Liver (tissue), 9 donors: ENCODE data around the gene CTSW. TPM values are rescaled to one million over a fixed set of nuclear protein-coding genes. Genes with fewer than 3 reads are reported as not detected.

ENCODE experiments used
- DNase-seq: peaks from one replicate; pipeline ENCODE4 v3.0.0-alpha.2; 2017; ENCODE audit warnings: low spot score
- H3K27ac ChIP-seq, 2 donors: one replicate each; pipeline ENCODE4 v1.7.0; 2013; ENCODE audit warnings: inconsistent platforms in 2 of 2, low read length in 2 of 2, control low read depth in 1 of 2, low read depth in 1 of 2, mild to moderate bottlenecking in 1 of 2
- H3K27me3 ChIP-seq, 4 donors: one replicate each; pipeline versions ENCODE4 v1.6.1 to v1.7.0; 2013; ENCODE audit warnings: low read length in 3 of 4, inconsistent platforms in 1 of 4, mild to moderate bottlenecking in 1 of 4, moderate library complexity in 1 of 4; ENCODE audit not compliant: control insufficient read depth in 4 of 4, insufficient read depth in 4 of 4
- H3K36me3 ChIP-seq, 4 donors: one replicate each; pipeline versions ENCODE4 v1.6.1 to v1.7.0; 2013; ENCODE audit warnings: low read length in 3 of 4, mild to moderate bottlenecking in 3 of 4, low read depth in 1 of 4, moderate library complexity in 1 of 4; ENCODE audit not compliant: control insufficient read depth in 4 of 4, insufficient read depth in 3 of 4
- H3K4me1 ChIP-seq, 4 donors: one replicate each; pipeline versions ENCODE4 v1.6.1 to v1.7.0; 2013; ENCODE audit warnings: low read length in 3 of 4, mild to moderate bottlenecking in 3 of 4, moderate library complexity in 1 of 4; ENCODE audit not compliant: control insufficient read depth in 4 of 4, insufficient read depth in 4 of 4
- H3K4me3 ChIP-seq, 3 donors: one replicate each; pipeline versions ENCODE4 v1.6.1 to v1.7.0; 2013; ENCODE audit warnings: low read length in 3 of 3, control low read depth in 1 of 3, low read depth in 1 of 3, mild to moderate bottlenecking in 1 of 3
- H3K9ac ChIP-seq, 2 donors: one replicate each; pipeline ENCODE4 v1.7.0; 2013; ENCODE audit warnings: low read length in 2 of 2, mild to moderate bottlenecking in 2 of 2, moderate library complexity in 2 of 2, control low read depth in 1 of 2, low read depth in 1 of 2
- H3K9me3 ChIP-seq, 4 donors: one replicate each; pipeline versions ENCODE4 v1.6.1 to v1.7.0; 2013; ENCODE audit warnings: low read length in 3 of 4; ENCODE audit not compliant: control insufficient read depth in 4 of 4
- CTCF ChIP-seq: fragments of 150-350 bp; IDR thresholded peaks from 2 replicates; pipeline ENCODE4 v1.5.1; 2017; ENCODE audit warnings: improper control_type of control experiment, low read depth, low read length; ENCODE audit not compliant: missing input control
- EGR1 ChIP-seq, 2 donors: IDR thresholded peaks; 2 replicates each; pipeline ENCODE4 v1.6.1; 2016 to 2018; ENCODE audit warnings: antibody characterized with exemption in 2 of 2, low read depth in 2 of 2
- FOXA1 ChIP-seq: IDR thresholded peaks from 2 replicates; pipeline ENCODE4 v1.6.1; 2016; ENCODE audit warnings: antibody characterized with exemption
- FOXA2 ChIP-seq: IDR thresholded peaks from 2 replicates; pipeline ENCODE4 v1.6.1; 2016; ENCODE audit warnings: antibody characterized with exemption
- GABPA ChIP-seq, 2 donors: IDR thresholded peaks in 1 of 2; conservative IDR thresholded peaks in 1 of 2; 2 replicates each; pipeline ENCODE4 v1.6.1; 2016; ENCODE audit warnings: antibody characterized with exemption in 2 of 2, mild to moderate bottlenecking in 1 of 2, moderate library complexity in 1 of 2
- HNF4A ChIP-seq, 2 donors: conservative IDR thresholded peaks; 2 replicates each; pipeline ENCODE4 v1.6.1; 2016; ENCODE audit warnings: antibody characterized with exemption in 2 of 2, mild to moderate bottlenecking in 2 of 2
- HNF4G ChIP-seq: IDR thresholded peaks from 2 replicates; pipeline ENCODE4 v1.6.1; 2016; ENCODE audit warnings: antibody characterized with exemption
- JUND ChIP-seq, 2 donors: IDR thresholded peaks; 2 replicates each; pipeline ENCODE4 v1.6.1; 2016; ENCODE audit warnings: antibody characterized with exemption in 2 of 2
- MAX ChIP-seq: IDR thresholded peaks from 2 replicates; pipeline ENCODE4 v1.6.1; 2016; ENCODE audit warnings: antibody characterized with exemption
- RAD21 ChIP-seq, 2 donors: IDR thresholded peaks; 2 replicates each; pipeline ENCODE4 v1.6.1; 2016; ENCODE audit warnings: antibody characterized with exemption in 2 of 2, mild to moderate bottlenecking in 2 of 2
- REST ChIP-seq: IDR thresholded peaks from 2 replicates; pipeline ENCODE4 v1.6.1; 2016; ENCODE audit warnings: antibody characterized with exemption, mild to moderate bottlenecking
- RXRA ChIP-seq, 2 donors: IDR thresholded peaks; 2 replicates each; pipeline ENCODE4 v1.6.1; 2017 to 2018; ENCODE audit warnings: antibody characterized with exemption in 2 of 2, mild to moderate bottlenecking in 1 of 2
- SP1 ChIP-seq: IDR thresholded peaks from 2 replicates; pipeline ENCODE4 v1.6.1; 2018; ENCODE audit warnings: antibody characterized with exemption, mild to moderate bottlenecking
- TAF1 ChIP-seq: conservative IDR thresholded peaks from 2 replicates; pipeline ENCODE4 v1.6.1; 2016; ENCODE audit warnings: antibody characterized with exemption, mild to moderate bottlenecking
- YY1 ChIP-seq: IDR thresholded peaks from 2 replicates; pipeline ENCODE4 v1.6.1; 2016; ENCODE audit warnings: antibody characterized with exemption, mild to moderate bottlenecking
- WGBS: extraction: QIAGEN DNeasy Blood & Tissue Kit; methylation state at CpG from one replicate; pipeline ENCODE4 v1.1.7; 2013; 5-methylcytosine and 5-hydroxymethylcytosine counted together
- polyA plus RNA-seq, 2 donors: library from polyadenylated mRNA; stranded (reverse) in 1 of 2; unstranded in 1 of 2; fragments of 200-250 nt in 1 of 2; fragments of >200 nt in 1 of 2; fragmentation: Nextera tagmentation in 1 of 2; extraction: Ambion mirVana in 1 of 2; gene quantifications; one replicate each; pipeline versions ENCODE4 v1.2.1 to v1.2.3, GENCODE V29; 2013 to 2015
- total RNA-seq, 2 donors: library from RNA; depleted of rRNA; stranded (reverse); fragments of >200 nt; gene quantifications; one replicate each; pipeline ENCODE4 v1.2.3, GENCODE V29; 2014
- TF ChIP-seq, protein P1 (sequence below): IDR thresholded peaks from 2 replicates; pipeline ENCODE4 v1.6.1; 2016; ENCODE audit warnings: antibody characterized with exemption
- TF ChIP-seq, protein P2 (sequence below): IDR thresholded peaks from 2 replicates; pipeline ENCODE4 v1.6.1; 2016; ENCODE audit warnings: antibody characterized with exemption
- donor health status: healthy.
- donor health status: healthy.
- donor health status: healthy.
- donor health status: healthy.
- donor health status: healthy.

CTSW gene
- total and polyA plus RNA-seq, 4 donors = 1.3 to 2.9 (median 2.1) TPM

- Histone ChIP-seq H3K27me3 (no peaks in the 10 kb centered on the region), H3K9me3 (no peaks in the 10 kb centered on the region), H3K4me3 (peak within 1 kb of the TSS; percentile 64 to 73 (median 70)), H3K9ac (peak within 1 kb of the TSS; percentile 31 to 44), H3K4me1 (peaks cover 10 to 42% (median 30%) of the 10 kb centered on the region in 4 donors), H3K27ac (peak within 1 kb of the TSS; percentile 83 to 89), H3K36me3 (no peaks in the 10 kb centered on the region)
- TF ChIP-seq MAX = peak; percentile 28
- no peak for TF ChIP-seq FOXA2
- peak; percentile 53 for TF ChIP-seq SP1
- TF ChIP-seq REST = no peak
- peak; percentile 24 for TF ChIP-seq YY1
- TF ChIP-seq HNF4A (conservative IDR thresholded peaks at IDR 0.05) = no peak
- no peak for TF ChIP-seq EGR1 (IDR thresholded peaks at IDR 0.05; ENCODE audit: low read depth in 2 of 2)
- TF ChIP-seq HNF4G = no peak
- peak; percentile 1 for TF ChIP-seq CTCF
- peak in 1 of 2 donors; percentile 57 for TF ChIP-seq GABPA (IDR thresholded peaks at IDR 0.05 in 1 of 2, conservative IDR thresholded peaks at IDR 0.05 in 1 of 2)
- peak; percentile 98 for DNase-seq
- WGBS = 2% methylated on average over 94 of the region's 94 CpGs
These were observed 10.9 kb downstream of the CTSW start, which contains the start of gene CCDC85B for GRCh38 chr11:65890324-65891218. Gene CCDC85B, plus strand, starts transcription at chr11:65890673. Its CDS starts 111 bp downstream, at chr11:65890784.

GRCh38 chr11:65891219-65892136, 11.8 kb downstream of the CTSW start:
- WGBS = 22% methylated on average over 57 of the region's 57 CpGs
- Histone ChIP-seq H3K27me3 (no peaks in the 10 kb centered on the region), H3K4me3 (peak overlapping the region; percentile 32 to 70 (median 64)), H3K9me3 (no peaks in the 10 kb centered on the region), H3K4me1 (peaks cover 10 to 42% (median 30%) of the 10 kb centered on the region in 4 donors), H3K27ac (peak overlapping the region; percentile 83 to 89), H3K36me3 (no peaks in the 10 kb centered on the region), H3K9ac (peak overlapping the region; percentile 3 to 44)
- no peak for DNase-seq
- TF ChIP-seq RXRA (IDR thresholded peaks at IDR 0.05) = peak in 1 of 2 donors; percentile 10
- no peak for TF ChIP-seq HNF4G
- no peak for TF ChIP-seq HNF4A (conservative IDR thresholded peaks at IDR 0.05)
- TF ChIP-seq CTCF = no peak
- no peak for TF ChIP-seq YY1
- TF ChIP-seq JUND (IDR thresholded peaks at IDR 0.05) = no peak
- TF ChIP-seq RAD21 (IDR thresholded peaks at IDR 0.05) = no peak
- no peak for TF ChIP-seq SP1
- no peak for TF ChIP-seq FOXA2
- TF ChIP-seq MAX = no peak
- TF ChIP-seq, protein P1, sequence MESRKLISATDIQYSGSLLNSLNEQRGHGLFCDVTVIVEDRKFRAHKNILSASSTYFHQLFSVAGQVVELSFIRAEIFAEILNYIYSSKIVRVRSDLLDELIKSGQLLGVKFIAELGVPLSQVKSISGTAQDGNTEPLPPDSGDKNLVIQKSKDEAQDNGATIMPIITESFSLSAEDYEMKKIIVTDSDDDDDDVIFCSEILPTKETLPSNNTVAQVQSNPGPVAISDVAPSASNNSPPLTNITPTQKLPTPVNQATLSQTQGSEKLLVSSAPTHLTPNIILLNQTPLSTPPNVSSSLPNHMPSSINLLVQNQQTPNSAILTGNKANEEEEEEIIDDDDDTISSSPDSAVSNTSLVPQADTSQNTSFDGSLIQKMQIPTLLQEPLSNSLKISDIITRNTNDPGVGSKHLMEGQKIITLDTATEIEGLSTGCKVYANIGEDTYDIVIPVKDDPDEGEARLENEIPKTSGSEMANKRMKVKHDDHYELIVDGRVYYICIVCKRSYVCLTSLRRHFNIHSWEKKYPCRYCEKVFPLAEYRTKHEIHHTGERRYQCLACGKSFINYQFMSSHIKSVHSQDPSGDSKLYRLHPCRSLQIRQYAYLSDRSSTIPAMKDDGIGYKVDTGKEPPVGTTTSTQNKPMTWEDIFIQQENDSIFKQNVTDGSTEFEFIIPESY = no peak
- TF ChIP-seq, protein P2, sequence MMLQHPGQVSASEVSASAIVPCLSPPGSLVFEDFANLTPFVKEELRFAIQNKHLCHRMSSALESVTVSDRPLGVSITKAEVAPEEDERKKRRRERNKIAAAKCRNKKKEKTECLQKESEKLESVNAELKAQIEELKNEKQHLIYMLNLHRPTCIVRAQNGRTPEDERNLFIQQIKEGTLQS = no peak
- no peak for TF ChIP-seq TAF1
- no peak for TF ChIP-seq FOXA1
- no peak for TF ChIP-seq GABPA (IDR thresholded peaks at IDR 0.05 in 1 of 2, conservative IDR thresholded peaks at IDR 0.05 in 1 of 2)
